GM18498 (cell line): ENCODE results near the gene FASTK.

Experiments
- ATAC-seq: cut with Tn5 transposase; IDR thresholded peaks from one replicate; pipeline ENCODE4 v1.9.1; 2021; ENCODE audit warnings: mild to moderate bottlenecking, moderate library complexity; ENCODE audit not compliant: unreplicated experiment

The FASTK gene, protein sequence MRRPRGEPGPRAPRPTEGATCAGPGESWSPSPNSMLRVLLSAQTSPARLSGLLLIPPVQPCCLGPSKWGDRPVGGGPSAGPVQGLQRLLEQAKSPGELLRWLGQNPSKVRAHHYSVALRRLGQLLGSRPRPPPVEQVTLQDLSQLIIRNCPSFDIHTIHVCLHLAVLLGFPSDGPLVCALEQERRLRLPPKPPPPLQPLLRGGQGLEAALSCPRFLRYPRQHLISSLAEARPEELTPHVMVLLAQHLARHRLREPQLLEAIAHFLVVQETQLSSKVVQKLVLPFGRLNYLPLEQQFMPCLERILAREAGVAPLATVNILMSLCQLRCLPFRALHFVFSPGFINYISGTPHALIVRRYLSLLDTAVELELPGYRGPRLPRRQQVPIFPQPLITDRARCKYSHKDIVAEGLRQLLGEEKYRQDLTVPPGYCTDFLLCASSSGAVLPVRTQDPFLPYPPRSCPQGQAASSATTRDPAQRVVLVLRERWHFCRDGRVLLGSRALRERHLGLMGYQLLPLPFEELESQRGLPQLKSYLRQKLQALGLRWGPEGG

DNA sequence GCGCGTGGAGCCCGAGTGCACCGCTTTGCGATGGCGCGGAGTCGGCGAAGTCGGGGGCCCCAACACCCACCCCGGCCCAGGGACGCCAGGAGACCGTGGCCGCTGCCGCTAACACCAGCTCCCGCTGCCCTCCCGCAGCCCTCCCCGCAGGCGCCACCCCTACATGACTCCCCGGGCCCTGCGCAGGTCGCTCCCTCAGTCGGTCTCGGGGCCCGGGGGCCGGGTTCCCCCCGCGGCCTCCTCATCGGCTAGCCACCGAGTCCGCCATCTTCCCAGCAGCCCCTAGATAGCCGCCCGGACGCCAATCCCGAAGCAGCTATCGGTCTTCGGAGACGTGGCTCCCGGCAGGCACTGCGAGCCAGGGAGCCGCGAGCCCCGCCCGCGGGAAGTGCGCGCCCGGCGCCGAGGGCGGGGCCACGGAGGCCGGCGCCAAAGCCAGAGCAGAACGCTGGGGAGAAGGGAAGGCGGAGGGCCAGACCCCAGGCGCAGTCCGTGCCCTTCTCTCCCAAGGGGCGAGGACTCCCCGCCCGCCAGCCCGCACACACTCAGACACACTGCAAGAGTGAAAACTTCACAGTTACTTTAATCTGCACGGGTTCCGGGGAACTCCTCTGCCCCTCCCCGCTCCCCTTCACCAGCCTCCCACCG, at the start of gene FASTK:
Gene FASTK, minus strand, starts transcription at position 288 of the 648 bp plus-strand sequence. Its CDS starts 43 bp downstream, at position 245.
- ATAC-seq = peak; percentile 77

DNA sequence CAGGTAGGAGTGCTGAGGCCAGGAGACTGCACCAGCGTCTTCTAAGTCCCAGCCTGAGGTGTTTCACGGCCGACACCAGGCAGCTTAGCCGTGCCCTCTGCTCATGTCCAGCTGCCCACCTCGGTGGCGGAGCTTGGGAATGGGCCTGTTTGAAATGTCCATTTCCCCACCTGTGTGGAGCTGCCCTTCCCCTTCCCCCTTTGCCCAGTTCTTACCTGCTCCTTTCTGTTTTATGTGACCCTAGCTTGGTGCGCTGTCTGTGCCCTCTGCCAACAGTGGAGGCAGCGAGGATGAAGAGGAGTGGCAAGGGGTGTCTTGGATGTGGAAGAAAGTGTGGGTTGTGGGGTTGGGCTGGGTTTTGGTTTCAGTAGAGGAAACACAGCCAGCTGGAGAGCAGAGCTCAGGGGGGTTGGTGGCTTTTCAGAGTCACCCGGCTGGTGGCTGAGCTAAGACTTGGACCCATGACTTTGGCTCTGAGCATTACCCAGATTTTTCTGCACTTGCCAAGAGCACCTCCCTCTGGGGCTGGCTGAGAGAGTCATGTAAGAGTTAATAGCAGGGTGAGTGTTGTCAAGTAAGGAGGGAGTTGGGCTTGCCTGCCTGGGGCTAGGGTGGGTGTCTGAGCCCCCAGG, 49.5 kb upstream of the FASTK start:
- no peak for ATAC-seq

GRCh38 chr7:151129117-151129959, 48.7 kb upstream of the FASTK start:
- no peak for ATAC-seq

GRCh38 chr7:151128716-151129115, 48.1 kb upstream of the FASTK start:
- ATAC-seq = no peak

DNA sequence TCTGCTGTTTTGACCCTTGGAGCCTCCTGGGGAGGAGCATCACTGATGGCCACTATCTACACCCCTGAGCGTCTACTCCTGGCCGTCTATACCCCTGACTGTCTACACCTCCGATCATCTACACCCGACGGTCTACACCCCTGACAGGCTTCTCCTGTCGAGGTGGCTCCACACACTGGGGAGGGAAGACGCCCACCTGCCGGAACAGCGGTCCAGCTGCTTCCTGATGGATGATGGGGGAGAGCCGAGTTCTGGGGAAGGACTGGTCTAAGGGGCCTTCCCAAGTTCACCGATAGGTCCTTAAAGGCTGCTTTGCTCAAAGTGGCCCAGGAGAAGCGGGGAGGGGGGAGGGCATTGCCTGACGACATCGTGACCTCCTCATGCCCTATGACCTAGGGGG, 47.5 kb upstream of the FASTK start:
- no peak for ATAC-seq

DNA sequence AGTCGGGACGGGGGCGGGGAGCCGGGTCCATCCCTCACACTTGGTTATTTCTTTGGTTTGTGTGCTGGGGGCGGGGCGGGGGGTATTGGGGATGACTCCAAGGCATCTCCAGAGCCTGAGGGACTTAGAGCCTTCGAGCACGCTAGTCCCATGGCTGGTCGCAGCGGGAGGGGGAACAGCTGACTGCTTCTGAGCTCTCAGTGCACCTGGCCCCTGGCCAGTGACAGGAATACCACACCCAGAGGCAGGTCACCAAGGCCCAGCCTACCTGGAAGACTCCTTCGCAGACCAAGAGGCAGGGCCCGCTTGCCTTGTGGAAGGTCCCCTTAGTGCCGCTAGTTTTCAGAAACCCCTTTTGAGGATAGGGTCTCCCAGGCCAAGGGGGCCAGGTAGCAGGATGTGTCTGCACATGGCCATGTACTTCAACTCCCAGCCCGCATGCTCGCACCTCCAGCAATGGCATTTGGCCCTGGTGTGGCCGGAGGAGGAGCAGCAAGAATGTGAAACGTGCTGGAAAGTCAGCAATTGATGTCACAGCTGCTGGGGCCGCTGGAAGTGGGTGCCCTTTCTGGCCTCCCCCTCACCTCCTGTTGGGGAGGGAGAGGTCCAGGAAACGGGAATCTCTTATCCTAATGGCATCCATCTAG, 46.0 kb upstream of the FASTK start:
- ATAC-seq = no peak

- ATAC-seq = no peak
Observed at GRCh38 chr7:151125846-151126481, 45.4 kb upstream of the FASTK start.

GRCh38 chr7:151125470-151125845, 44.8 kb upstream of the FASTK start:
- no peak for ATAC-seq

DNA sequence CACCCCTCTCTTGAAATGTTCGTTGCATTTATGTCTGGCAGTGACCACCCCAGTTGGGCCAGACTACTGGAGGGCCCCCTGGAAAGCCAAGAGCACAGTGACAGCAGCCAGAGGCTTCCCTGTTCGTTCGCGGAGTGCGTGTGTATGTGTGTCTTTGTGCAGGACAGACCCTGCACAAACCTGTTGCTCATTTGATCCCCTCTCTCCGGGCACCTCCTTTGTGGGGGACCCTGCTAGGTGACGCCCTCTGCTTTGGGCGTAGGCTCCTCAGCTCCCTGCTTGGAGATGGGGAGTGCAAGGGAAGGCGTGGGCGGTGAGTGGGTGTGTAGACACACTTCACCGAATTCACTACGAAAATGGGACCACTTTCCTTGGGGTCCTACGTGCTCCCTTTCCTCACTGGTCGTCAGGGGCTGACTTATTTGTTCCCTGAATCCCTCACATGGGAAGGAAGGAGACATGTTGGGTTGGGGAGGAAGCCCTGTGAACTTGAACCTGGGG, 44.3 kb upstream of the FASTK start:
- ATAC-seq = no peak

DNA sequence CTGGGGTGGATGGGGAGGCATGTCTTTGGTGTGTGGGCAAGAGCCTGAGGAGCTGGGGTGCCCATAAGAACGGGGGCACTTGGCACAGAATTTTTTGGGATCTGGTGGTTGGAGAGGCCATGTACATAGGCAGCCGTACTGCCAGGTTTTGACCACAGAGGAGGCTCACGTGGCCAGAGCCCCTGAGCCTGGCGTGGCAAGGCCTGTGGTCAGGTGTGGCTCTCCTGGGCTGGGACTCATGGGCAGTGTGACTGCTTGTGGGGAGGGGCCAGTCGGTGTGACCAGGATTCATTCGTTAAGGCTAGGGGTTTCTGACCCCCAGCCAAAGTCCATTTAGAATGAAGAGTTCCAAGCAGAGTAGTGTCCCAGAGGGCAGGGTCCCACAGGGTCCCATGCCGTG, 43.9 kb upstream of the FASTK start:
- ATAC-seq = no peak

DNA sequence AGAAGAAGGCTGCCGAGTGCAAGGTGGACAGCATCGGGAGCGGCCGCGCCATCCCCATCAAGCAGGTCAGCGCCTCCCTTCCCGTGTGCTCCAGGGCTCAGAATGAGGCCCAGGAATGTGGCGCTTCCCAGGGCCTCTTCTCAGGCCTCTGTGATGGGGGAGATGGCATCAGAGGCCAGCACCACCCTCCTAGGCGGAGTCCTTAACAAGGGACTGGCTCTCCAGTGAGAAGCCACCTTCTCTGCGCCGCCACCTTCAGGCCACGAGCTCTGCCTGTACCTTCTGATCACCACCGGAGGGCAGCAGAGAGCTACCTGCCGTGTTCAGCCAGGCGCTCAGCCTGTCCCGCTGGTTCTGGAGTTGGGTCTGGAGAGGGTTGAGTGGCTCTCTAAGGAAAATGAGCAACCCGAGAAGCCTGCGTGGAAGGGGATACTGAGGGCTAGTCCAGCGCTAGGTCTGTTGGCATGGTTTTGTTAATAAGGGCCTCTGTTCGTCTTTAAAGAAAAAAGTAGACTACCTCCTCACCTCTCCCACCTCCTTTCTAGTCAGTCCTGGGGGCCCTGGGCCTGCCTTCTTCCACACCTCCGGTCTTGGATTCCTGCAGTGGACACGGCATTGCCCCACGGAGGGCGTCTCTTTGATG, 43.3 kb upstream of the FASTK start:
- peak; percentile 86 for ATAC-seq

DNA sequence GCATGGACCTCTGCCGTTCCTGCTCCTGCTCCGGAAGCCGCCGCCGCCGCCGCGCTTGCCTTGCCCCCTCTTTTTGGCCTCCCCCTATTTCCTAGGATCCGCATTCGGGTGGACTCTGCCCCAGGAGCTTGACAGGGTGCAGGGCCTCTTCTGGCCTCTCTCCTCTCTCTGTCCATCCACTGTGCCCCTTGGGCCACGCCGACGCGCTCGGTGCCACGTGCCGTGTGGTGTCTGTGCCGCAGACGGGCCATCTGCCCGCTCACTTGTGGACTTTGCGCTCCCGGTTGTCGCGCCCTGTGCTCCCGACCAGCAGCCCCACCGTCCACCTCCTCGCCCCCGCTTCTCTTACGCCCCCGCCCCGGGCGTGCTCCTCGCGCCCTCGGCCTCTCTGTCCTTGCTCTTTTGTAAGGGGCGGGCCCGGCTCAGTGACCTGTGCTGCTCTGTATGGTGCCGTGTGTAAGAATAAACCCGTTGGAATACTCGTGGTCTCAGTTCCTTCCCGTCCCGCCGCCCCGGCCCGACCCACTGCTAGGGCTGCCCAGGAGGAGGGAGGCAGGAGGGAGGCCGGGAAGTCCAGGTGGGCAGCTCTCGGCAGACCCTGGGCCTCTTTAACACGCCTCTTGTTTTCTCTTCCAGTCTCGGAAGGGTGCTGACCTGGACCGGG, 42.7 kb upstream of the FASTK start:
- ATAC-seq = no peak

- no peak for ATAC-seq
Observed at GRCh38 chr7:151122796-151123157, 42.2 kb upstream of the FASTK start.

GRCh38 chr7:151122276-151122675, 41.7 kb upstream of the FASTK start:
- no peak for ATAC-seq

- ATAC-seq = no peak
Observed at GRCh38 chr7:151121380-151122170, 41.0 kb upstream of the FASTK start.

- ATAC-seq = no peak
Observed at GRCh38 chr7:151120896-151121295, 40.3 kb upstream of the FASTK start.

- ATAC-seq = no peak
Observed at GRCh38 chr7:151119902-151120301, 39.3 kb upstream of the FASTK start.

GRCh38 chr7:151119055-151119415, 38.4 kb upstream of the FASTK start:
- ATAC-seq = no peak
